Measurements from ENCODE around the gene NSUN7.

The NSUN7 gene

DNA sequence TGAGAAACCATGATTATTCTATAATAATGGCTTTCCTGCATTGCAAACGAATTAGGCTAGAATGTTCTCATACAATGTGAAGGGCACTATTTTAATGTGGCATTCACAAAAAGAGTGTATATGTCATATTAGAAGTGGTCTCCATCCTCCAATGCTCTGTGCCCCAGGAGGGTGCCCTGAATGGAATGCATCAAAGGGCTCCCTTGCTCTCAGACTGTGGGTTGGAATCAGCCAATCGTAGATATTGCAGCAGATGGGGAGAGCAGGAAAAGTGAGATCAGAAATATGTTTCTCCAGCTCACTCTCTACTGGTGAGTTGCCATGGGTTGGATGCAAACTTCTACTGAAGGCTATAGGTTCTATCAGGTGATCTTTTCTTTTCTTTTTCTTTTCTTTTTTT is 11.9 kb upstream of the NSUN7 start:
- Histone ChIP-seq H3K9me2 (replicated peaks; ENCODE audit: control insufficient read depth, low read length) (no peaks in the 10 kb centered on the region), H3K4me2 (ENCODE audit: low read length) (no peak overlapping the region), H3K9me3 (ENCODE audit: control insufficient read depth, insufficient read depth, low read length) (no peaks in the 10 kb centered on the region), H4K20me1 (ENCODE audit: control insufficient read depth, insufficient read depth, low read depth, low read length) (no peaks in the 10 kb centered on the region), H3K27me3 (ENCODE audit: control insufficient read depth, low read length) (peaks cover 5% of the 10 kb centered on the region; the same call in 1 of the 2 replicates), H3K4me3 (ENCODE audit: low read length) (no peak overlapping the region), H3K4me1 (ENCODE audit: control insufficient read depth, low read length) (no peaks in the 10 kb centered on the region), H3K79me2 (ENCODE audit: control insufficient read depth, low read length) (no peaks in the 10 kb centered on the region), H3K27ac (ENCODE audit: low read depth, low read length) (no peak overlapping the region), H3F3A (ENCODE audit: control insufficient read depth, insufficient read depth) (no peaks in the 10 kb centered on the region), H3K36me3 (ENCODE audit: control insufficient read depth, low read length) (no peaks in the 10 kb centered on the region)
- TF ChIP-seq, protein P1, sequence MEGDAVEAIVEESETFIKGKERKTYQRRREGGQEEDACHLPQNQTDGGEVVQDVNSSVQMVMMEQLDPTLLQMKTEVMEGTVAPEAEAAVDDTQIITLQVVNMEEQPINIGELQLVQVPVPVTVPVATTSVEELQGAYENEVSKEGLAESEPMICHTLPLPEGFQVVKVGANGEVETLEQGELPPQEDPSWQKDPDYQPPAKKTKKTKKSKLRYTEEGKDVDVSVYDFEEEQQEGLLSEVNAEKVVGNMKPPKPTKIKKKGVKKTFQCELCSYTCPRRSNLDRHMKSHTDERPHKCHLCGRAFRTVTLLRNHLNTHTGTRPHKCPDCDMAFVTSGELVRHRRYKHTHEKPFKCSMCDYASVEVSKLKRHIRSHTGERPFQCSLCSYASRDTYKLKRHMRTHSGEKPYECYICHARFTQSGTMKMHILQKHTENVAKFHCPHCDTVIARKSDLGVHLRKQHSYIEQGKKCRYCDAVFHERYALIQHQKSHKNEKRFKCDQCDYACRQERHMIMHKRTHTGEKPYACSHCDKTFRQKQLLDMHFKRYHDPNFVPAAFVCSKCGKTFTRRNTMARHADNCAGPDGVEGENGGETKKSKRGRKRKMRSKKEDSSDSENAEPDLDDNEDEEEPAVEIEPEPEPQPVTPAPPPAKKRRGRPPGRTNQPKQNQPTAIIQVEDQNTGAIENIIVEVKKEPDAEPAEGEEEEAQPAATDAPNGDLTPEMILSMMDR (IDR thresholded peaks at IDR 0.05; ENCODE audit: low read depth, low read length, poor library complexity, severe bottlenecking): no peak
- TF ChIP-seq EZH2phosphoT487 (IDR thresholded peaks at IDR 0.05; ENCODE audit: borderline replicate concordance, low read length): no peak

- TF ChIP-seq, protein P1 (IDR thresholded peaks at IDR 0.05; ENCODE audit: low read depth, low read length, poor library complexity, severe bottlenecking): no peak
- TF ChIP-seq EZH2phosphoT487 (IDR thresholded peaks at IDR 0.05; ENCODE audit: borderline replicate concordance, low read length): no peak
- H3K27ac ChIP-seq (ENCODE audit: low read depth, low read length): no peak overlapping the region
These were observed 10.4 kb upstream of the NSUN7 start for GRCh38 chr4:40739347-40739746.

DNA sequence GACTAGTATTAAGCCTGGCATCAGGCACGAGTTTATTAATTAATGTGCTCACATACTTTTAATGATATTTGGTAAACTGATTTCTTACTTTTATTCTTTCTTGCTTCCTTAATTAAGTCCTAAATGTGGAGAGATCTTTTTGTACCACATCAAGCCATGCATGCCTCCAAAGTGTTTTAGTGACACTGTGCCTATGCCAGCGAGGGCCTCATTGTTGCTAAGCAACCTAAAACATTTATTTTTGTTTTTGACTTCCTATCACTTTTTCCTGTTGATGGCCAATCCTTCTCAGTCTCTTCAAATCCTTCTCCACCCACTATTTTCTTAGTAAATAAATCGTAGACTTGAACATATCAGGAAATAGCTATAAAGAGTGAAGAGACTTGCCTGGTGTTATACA is 5.5 kb upstream of the NSUN7 start:
- H4K20me1 ChIP-seq (ENCODE audit: control insufficient read depth, insufficient read depth, low read depth, low read length): no peaks in the 10 kb centered on the region
- no peak overlapping the region for H3K4me2 ChIP-seq (ENCODE audit: low read length)
- H3K9me3 ChIP-seq (ENCODE audit: control insufficient read depth, insufficient read depth, low read length): no peaks in the 10 kb centered on the region
- no peak overlapping the region for H3K27ac ChIP-seq (ENCODE audit: low read depth, low read length)
- no peak for TF ChIP-seq EZH2phosphoT487 (IDR thresholded peaks at IDR 0.05; ENCODE audit: borderline replicate concordance, low read length)
- TF ChIP-seq, protein P1 (IDR thresholded peaks at IDR 0.05; ENCODE audit: low read depth, low read length, poor library complexity, severe bottlenecking): no peak
- H3K4me1 ChIP-seq (ENCODE audit: control insufficient read depth, low read length): 0 out of 2 replicates have a peak, but pooled peaks cover 4% of the 10 kb centered on the region
- no peaks in the 10 kb centered on the region for H3K79me2 ChIP-seq (ENCODE audit: control insufficient read depth, low read length)
- H3K4me3 ChIP-seq (ENCODE audit: low read length): no peak overlapping the region
- no peaks in the 10 kb centered on the region for H3K36me3 ChIP-seq (ENCODE audit: control insufficient read depth, low read length)
- H3K9me2 ChIP-seq (replicated peaks; ENCODE audit: control insufficient read depth, low read length): no peaks in the 10 kb centered on the region
- H3F3A ChIP-seq (ENCODE audit: control insufficient read depth, insufficient read depth): no peaks in the 10 kb centered on the region
- H3K27me3 ChIP-seq (ENCODE audit: control insufficient read depth, low read length): peaks cover 9% of the 10 kb centered on the region

More at GRCh38 chr4:40739347-40739746, 10.4 kb upstream of the NSUN7 start:
- Histone ChIP-seq H3K4me1 (ENCODE audit: control insufficient read depth, low read length) (no peaks in the 10 kb centered on the region), H3K9me3 (ENCODE audit: control insufficient read depth, insufficient read depth, low read length) (no peaks in the 10 kb centered on the region), H3K4me3 (ENCODE audit: low read length) (no peak overlapping the region), H4K20me1 (ENCODE audit: control insufficient read depth, insufficient read depth, low read depth, low read length) (no peaks in the 10 kb centered on the region), H3K9me2 (replicated peaks; ENCODE audit: control insufficient read depth, low read length) (no peaks in the 10 kb centered on the region), H3F3A (ENCODE audit: control insufficient read depth, insufficient read depth) (no peaks in the 10 kb centered on the region), H3K79me2 (ENCODE audit: control insufficient read depth, low read length) (no peaks in the 10 kb centered on the region), H3K4me2 (ENCODE audit: low read length) (no peak overlapping the region), H3K36me3 (ENCODE audit: control insufficient read depth, low read length) (no peaks in the 10 kb centered on the region), H3K27me3 (ENCODE audit: control insufficient read depth, low read length) (peaks cover 5% of the 10 kb centered on the region; the same call in 1 of the 2 replicates)
